Rectal smooth muscle tissue (tissue), 1 donor: ENCODE results near the gene ATP5PB.

Experiments used
- H3K27ac ChIP-seq: one replicate; pipeline ENCODE4 v1.7.0; 2013; ENCODE audit warnings: low read depth, low read length, inconsistent platforms
- H3K27me3 ChIP-seq: one replicate; pipeline ENCODE4 v1.7.0; 2013; ENCODE audit warnings: low read length; ENCODE audit not compliant: control insufficient read depth, insufficient read depth
- H3K36me3 ChIP-seq: one replicate; pipeline ENCODE4 v1.7.0; 2013; ENCODE audit warnings: low read length; ENCODE audit not compliant: control insufficient read depth, insufficient read depth
- H3K4me1 ChIP-seq: one replicate; pipeline ENCODE4 v1.7.0; 2013; ENCODE audit warnings: low read length; ENCODE audit not compliant: control insufficient read depth, insufficient read depth
- H3K4me3 ChIP-seq: one replicate; pipeline ENCODE4 v1.7.0; 2013; ENCODE audit warnings: low read length
- H3K9ac ChIP-seq: one replicate; pipeline ENCODE4 v1.7.0; 2013; ENCODE audit warnings: low read length

Gene ATP5PB

GRCh38 chr1:111505641-111506119, 56.4 kb downstream of the ATP5PB start:
- Histone ChIP-seq H3K4me1 (peaks cover 36% of the 10 kb centered on the region), H3K27ac (no peak overlapping the region), H3K27me3 (no peaks in the 10 kb centered on the region), H3K36me3 (no peaks in the 10 kb centered on the region), H3K4me3 (no peak overlapping the region), H3K9ac (no peak overlapping the region)

- Histone ChIP-seq H3K36me3 (no peaks in the 10 kb centered on the region), H3K9ac (no peak overlapping the region), H3K4me3 (no peak overlapping the region), H3K27me3 (no peaks in the 10 kb centered on the region), H3K4me1 (peaks cover 37% of the 10 kb centered on the region), H3K27ac (no peak overlapping the region)
Measured at GRCh38 chr1:111506561-111506960, 57.3 kb downstream of the ATP5PB start.

- H3K27me3 ChIP-seq: no peaks in the 10 kb centered on the region
- H3K4me1 ChIP-seq: peaks cover 37% of the 10 kb centered on the region
- H3K27ac ChIP-seq: peak overlapping the region; percentile 91
- H3K4me3 ChIP-seq: peak overlapping the region; percentile 54
- H3K9ac ChIP-seq: peak overlapping the region; percentile 55
- H3K36me3 ChIP-seq: no peaks in the 10 kb centered on the region
Measured at GRCh38 chr1:111507411-111508201, 58.3 kb downstream of the ATP5PB start.

- Histone ChIP-seq H3K4me3 (no peak overlapping the region), H3K27me3 (no peaks in the 10 kb centered on the region), H3K36me3 (no peaks in the 10 kb centered on the region), H3K4me1 (peaks cover 39% of the 10 kb centered on the region), H3K9ac (no peak overlapping the region), H3K27ac (peak overlapping the region; percentile 71)
Measured at GRCh38 chr1:111509997-111510375, 60.7 kb downstream of the ATP5PB start.

- peaks cover 44% of the 10 kb centered on the region for H3K4me1 ChIP-seq
Measured at GRCh38 chr1:111511370-111511769, 62.1 kb downstream of the ATP5PB start.

More at GRCh38 chr1:111511370-111511769, 62.1 kb downstream of the ATP5PB start:
- Histone ChIP-seq H3K27ac (peak overlapping the region; percentile 21), H3K9ac (no peak overlapping the region), H3K36me3 (no peaks in the 10 kb centered on the region), H3K27me3 (no peaks in the 10 kb centered on the region), H3K4me3 (no peak overlapping the region)
